T-helper 1 cell treated with Interleukin-12 subunit alpha and Interleukin-12 subunit beta and Interleukin-4 antibody, amounts not matched to agents 30 μg/mL and 1 μg/mL, for 36 hours (primary cell): ENCODE results near the gene NFASC.

Experiments used
- H3K27ac Mint-ChIP-seq: one replicate; pipeline ENCODE4 v1.8.0; 2021; ENCODE audit warnings: mild to moderate bottlenecking, mixed read lengths
- H3K27me3 Mint-ChIP-seq: one replicate; pipeline ENCODE4 v1.8.0; 2021; ENCODE audit warnings: low read depth, mixed read lengths
- H3K36me3 Mint-ChIP-seq: one replicate; pipeline ENCODE4 v1.8.0; 2021; ENCODE audit warnings: low read depth, mixed read lengths
- H3K4me1 Mint-ChIP-seq: one replicate; pipeline ENCODE4 v1.8.0; 2021; ENCODE audit warnings: low read depth, mixed read lengths
- H3K4me3 Mint-ChIP-seq: one replicate; pipeline ENCODE4 v1.8.0; 2021; ENCODE audit warnings: mild to moderate bottlenecking, moderate library complexity, mixed read lengths
- H3K9me3 Mint-ChIP-seq: one replicate; pipeline ENCODE4 v1.8.0; 2021; ENCODE audit warnings: mixed read lengths

Gene NFASC

DNA sequence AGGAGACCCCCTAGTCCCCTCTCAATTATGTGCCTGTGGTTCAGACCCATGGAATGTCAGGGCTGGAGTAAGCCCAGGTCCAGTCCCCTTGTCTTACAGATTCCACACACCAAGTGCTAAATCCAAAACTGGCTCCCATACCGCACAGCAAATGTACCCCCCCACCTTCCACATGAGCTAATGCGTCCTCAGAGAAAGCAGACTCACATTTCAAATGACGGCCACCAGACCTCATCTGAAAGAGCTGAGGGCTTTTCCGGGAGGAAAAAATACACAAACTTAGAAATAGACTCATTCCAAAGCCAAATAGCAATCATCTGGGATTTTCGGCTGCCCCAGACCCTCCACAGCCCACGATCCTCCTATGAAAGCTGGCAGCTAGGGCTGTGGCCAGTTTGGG is 159.6 kb downstream of the NFASC start:
- Mint-ChIP-seq H3K27me3 (no peaks in the 10 kb centered on the region), H3K36me3 (no peaks in the 10 kb centered on the region), H3K27ac (no peak overlapping the region), H3K4me3 (no peak overlapping the region), H3K9me3 (no peaks in the 10 kb centered on the region), H3K4me1 (no peaks in the 10 kb centered on the region)

DNA sequence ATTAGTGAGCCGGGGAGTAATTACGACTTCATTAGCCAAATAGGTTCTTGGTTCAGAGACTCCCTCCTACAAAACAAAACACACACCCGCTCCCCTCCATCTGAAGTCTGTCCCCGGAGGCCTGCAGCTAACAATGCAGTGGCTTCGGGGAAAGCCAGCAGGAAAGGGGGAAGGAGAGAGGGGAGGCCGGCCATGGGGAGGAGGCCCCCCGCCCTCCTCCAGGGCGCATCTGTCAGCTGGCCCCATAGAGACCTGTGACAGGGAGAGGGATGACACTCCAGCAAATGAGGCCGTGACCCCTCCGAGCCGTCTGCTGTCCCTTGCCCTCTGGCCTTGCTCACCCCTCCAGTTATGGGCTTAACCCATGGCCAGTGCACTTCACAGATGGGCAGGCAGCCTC is 160.2 kb downstream of the NFASC start:
- Mint-ChIP-seq H3K36me3 (no peaks in the 10 kb centered on the region), H3K27me3 (no peaks in the 10 kb centered on the region), H3K27ac (no peak overlapping the region), H3K4me3 (no peak overlapping the region), H3K4me1 (no peaks in the 10 kb centered on the region), H3K9me3 (no peaks in the 10 kb centered on the region)

DNA sequence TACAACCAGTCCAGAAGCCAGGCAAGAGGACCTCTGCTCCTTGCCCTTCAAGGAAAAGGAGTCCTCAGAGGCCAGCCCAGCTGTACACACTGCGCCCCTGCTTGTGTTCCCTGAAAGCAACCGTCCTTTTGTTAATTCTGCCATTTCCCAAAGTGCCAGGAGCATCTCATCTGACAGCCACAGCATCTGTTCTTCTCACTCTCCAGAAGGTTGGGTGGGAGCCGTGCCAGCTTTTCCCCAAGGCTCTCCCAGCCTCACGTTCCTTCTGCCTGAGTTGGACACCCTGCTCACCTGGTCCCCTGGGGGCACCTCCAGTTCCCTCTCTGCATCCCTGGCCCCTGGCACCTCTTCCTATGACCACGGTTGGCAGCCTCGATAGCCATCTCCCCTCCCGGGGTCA is 161.8 kb downstream of the NFASC start:
- Mint-ChIP-seq H3K4me3 (no peak overlapping the region), H3K36me3 (no peaks in the 10 kb centered on the region), H3K4me1 (no peaks in the 10 kb centered on the region), H3K27ac (no peak overlapping the region), H3K9me3 (no peaks in the 10 kb centered on the region), H3K27me3 (peaks cover 6% of the 10 kb centered on the region)

DNA sequence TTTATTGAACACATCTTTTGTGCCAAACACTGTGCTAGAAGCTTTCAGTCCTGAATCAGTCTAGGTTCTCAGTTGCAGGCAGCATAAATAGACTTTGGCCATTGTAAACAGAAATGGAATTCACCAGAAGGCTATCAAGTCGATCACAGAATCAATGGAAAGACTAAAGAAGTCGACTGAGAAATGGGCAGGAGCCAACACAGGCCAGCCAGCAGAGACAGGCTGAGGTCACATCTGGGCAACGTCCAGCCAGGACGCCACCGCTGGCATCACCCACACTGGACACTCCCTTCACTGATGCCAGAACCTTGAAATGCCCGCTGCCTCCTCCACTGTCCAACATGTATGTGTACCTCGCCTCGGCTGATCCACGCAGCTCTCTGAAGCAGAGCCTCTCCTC is 166.9 kb downstream of the NFASC start:
- Mint-ChIP-seq H3K27me3 (peaks cover 32% of the 10 kb centered on the region), H3K9me3 (no peaks in the 10 kb centered on the region), H3K36me3 (no peaks in the 10 kb centered on the region), H3K4me3 (no peak overlapping the region), H3K27ac (no peak overlapping the region), H3K4me1 (no peaks in the 10 kb centered on the region)

DNA sequence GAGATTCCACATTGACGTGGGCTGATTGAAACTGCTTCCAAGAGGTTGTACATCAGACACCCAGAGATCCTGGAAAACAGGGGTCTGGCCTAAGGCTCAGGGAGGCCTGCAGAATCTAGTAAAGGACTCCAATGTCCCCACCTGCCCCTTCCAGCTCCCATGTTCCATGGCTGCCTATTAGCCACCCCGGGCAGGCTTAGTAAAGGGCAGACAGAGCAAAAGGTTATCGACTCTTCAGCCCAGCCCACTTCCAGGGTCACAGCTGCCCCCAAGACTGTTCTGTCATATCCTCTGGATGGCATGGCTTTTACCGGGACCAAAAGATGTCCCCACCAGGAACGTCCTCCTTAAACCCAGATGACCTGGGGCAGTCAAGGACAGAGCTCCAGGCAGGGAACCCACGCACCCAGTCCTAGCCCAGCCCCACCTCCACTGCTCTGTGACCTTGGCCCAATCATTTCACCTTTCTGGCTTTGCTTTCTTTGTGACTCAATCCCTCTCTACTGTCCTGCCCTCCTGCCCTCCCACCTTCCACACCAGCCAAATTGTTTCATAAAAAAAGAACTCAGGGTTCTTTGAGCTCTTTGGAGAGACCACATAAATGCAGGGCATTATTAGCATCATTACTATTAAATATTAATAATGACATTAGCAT is 167.6 kb downstream of the NFASC start:
- H3K27ac Mint-ChIP-seq, result no peak overlapping the region
- H3K4me3 Mint-ChIP-seq, result no peak overlapping the region
- no peaks in the 10 kb centered on the region for H3K9me3 Mint-ChIP-seq
- no peaks in the 10 kb centered on the region for H3K4me1 Mint-ChIP-seq
- peaks cover 35% of the 10 kb centered on the region for H3K27me3 Mint-ChIP-seq
- no peaks in the 10 kb centered on the region for H3K36me3 Mint-ChIP-seq

DNA sequence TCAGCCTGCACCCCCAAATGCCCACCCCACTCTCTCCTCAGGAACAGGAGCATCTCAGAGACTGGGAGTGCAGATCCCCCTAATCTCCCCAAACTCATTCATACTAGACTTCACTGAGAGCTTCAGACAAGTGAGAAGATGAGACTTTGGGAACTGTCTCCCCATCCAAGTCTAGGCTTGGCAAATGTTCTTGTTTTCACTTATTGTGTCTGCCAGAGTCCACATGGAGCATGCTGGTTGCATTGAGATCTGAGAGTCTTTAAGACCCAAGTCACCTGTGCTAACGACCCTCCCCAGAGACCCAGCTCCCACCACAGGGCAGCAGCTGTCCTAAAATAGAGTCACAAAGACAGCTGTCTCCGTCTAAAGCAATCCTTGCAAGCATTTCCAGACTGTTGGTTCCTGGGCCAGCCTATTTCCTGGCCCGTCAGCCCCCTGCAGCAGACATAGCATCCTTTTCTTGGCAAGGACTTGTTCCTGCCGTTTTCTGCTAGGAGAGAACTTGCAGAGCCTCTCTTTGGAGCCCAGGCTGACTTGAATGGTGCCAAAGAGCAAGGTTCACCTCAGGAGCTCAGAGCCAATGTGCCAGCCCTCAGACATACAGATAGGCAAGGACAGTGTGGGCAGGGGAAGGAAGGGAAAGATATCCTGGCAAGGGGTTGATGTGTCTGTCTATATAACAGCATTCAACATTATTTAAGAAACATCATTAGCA is 170.5 kb downstream of the NFASC start:
- peaks cover 56% of the 10 kb centered on the region for H3K27me3 Mint-ChIP-seq
- no peaks in the 10 kb centered on the region for H3K36me3 Mint-ChIP-seq
- no peaks in the 10 kb centered on the region for H3K4me1 Mint-ChIP-seq
- H3K27ac Mint-ChIP-seq, result no peak overlapping the region
- no peaks in the 10 kb centered on the region for H3K9me3 Mint-ChIP-seq
- H3K4me3 Mint-ChIP-seq, result no peak overlapping the region

DNA sequence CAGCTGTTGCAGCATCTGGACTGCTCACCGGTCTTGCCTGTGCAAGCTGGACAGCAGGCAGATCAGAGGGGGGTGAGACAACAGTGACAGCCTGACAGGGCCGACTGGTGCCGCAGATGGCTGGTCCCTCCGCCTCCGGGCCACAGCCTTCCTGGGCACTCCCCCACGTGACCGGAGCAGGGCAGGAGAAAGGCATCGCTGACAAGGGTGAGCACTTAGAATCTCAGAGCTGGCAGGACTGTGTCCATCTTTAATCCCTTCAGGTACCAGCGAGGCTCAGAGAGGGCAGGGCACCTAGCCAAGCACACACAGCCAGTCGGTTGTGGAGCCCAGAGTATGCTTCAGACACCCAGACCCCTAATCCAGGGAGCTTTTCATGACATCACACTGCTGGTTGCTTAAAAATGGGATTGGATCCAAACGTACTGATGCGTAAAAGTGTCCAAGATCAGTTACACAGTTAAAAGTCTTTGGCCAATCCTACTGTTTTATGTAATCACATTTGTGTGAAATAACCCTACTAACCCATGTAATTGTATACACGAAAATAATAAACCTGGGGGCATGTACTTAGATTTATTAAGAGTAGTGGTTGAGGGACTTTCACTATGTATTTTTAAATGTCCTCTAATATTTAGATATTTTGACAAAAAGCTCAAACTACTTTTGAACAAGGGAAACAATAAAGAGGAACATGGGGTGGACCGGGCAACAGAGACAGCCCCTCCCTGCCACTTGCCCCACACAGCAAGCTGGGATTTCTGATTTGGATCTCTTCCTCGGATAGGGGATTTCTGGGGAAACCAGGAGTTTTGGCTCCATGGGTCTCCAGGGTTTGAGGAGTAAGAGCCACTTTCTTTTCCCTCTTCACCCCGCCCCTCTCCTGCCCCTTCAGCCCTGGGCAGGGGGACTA is 171.6 kb downstream of the NFASC start:
- H3K27ac Mint-ChIP-seq, result no peak overlapping the region
- no peaks in the 10 kb centered on the region for H3K9me3 Mint-ChIP-seq
- H3K36me3 Mint-ChIP-seq, result no peaks in the 10 kb centered on the region
- no peak overlapping the region for H3K4me3 Mint-ChIP-seq
- no peaks in the 10 kb centered on the region for H3K4me1 Mint-ChIP-seq
- peaks cover 51% of the 10 kb centered on the region for H3K27me3 Mint-ChIP-seq

DNA sequence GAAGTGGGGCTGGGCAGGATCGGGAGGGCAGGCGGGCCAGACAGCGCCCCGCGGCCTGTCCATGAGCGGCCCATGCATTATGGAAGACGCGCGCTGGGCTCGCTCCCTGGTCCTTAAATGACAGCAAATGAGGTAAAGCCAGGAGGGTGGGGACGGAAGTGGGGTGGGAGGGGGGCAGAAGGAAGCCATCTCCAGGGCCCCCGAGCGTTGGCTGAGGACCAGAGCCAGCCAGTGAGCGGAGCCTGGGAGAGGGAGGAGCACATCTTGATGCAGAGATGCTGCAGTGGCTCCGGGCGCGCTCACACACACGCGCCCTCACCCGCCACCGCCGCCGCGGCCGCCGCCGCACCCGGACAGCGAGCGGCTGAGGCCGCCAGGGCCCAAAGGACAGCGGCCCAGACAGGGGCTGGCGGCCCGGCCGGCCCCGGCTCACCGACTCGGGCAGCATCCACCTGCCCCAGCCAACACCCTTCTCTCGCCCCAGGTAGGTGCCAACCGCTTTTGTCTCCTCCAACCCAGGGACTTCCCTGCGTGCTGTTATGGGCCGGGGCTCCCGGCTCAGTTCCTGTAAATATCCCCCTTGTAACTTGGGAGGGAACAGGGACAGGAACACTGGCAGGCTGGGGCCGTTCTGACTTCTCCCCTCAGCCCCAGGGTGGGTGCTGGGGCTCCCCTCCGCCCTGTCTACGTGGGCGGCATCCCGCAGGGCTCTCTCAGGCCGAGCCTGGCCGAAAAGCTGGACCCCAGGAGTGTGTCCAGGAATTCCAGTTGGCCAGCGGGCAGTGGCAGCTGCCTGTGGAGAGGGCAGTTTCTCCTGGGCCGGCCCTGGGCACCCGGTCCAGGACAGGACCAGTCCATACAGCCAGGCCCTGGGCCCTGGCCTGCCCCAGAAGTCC is 172.5 kb downstream of the NFASC start, which contains the start of gene CNTN2:
Gene CNTN2 (plus strand): TSS at position 302 of the 896 bp plus-strand sequence. CDS start 9,974 bp downstream, outside the sequence.
- Mint-ChIP-seq H3K27me3 (peaks cover 56% of the 10 kb centered on the region), H3K36me3 (no peaks in the 10 kb centered on the region), H3K4me1 (no peaks in the 10 kb centered on the region), H3K4me3 (no peak within 1 kb of the TSS), H3K27ac (no peak within 1 kb of the TSS), H3K9me3 (no peaks in the 10 kb centered on the region)

DNA sequence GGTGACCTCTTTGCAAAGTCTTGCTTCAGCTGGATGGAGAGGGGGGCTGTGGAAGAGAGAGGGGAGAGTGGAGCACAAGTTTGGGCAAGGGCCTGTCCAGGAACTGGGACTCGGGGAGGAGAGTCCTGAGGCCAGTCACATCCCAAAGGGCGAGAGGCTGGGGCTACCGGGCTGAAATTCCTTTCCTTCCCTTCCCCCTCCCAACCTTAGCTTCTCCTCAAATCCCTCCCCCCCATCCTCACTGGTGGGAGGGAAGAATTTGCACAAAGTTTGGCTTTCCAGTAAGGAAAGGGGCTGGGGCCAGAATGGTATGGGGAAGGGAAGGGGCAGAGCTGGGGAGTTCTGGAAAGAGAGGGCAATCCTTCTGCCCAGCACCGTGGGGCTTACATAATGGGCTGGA is 173.2 kb downstream of the NFASC start:
- peaks cover 62% of the 10 kb centered on the region for H3K27me3 Mint-ChIP-seq

DNA sequence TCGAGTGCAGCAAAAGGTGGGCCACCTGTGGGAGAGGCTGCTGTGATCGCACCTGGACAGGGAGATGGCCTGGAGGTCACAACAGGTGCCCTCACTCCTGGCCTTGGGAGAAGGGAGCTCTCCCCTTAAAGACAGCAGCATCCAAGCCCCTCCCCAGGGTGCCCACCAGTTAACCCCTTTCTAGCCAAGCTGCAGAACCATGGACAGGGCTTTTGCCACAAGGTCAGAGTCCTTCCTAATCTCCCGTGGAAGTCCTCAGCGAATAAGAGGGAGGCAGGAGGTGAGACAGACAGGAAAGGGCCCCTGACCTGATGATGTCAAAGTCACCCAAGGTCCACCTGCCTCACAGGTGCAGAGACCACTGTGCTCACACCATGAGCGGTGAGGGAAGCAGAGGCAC is 174.1 kb downstream of the NFASC start:
- Mint-ChIP-seq H3K27ac (no peak overlapping the region), H3K36me3 (no peaks in the 10 kb centered on the region), H3K4me3 (no peak overlapping the region), H3K9me3 (no peaks in the 10 kb centered on the region), H3K4me1 (no peaks in the 10 kb centered on the region), H3K27me3 (peaks cover 60% of the 10 kb centered on the region)

More for the DNA sequence above, 173.2 kb downstream of the NFASC start:
- Mint-ChIP-seq H3K4me1 (no peaks in the 10 kb centered on the region), H3K36me3 (no peaks in the 10 kb centered on the region), H3K4me3 (no peak overlapping the region), H3K27ac (no peak overlapping the region), H3K9me3 (no peaks in the 10 kb centered on the region)

DNA sequence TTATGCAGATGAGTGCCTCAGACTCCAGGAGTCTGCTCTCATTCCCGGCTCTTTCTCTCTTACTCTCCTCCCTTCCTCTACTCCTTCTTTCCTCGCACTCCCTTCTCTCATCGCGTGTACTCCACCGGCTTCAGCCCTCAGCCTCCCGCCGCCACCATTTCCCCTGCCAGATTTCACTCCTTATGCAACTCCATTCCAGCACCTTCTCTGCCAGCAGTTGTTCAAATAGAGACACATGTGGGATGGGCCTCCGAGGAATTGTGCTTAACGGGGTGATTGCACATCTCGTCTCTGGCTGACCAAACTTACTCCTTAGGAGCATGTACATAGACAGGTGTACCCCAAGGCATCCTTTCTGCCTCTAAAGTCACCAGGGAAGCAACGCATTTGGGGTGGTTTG is 174.5 kb downstream of the NFASC start:
- H3K36me3 Mint-ChIP-seq, result no peaks in the 10 kb centered on the region
- H3K27ac Mint-ChIP-seq, result no peak overlapping the region
- H3K27me3 Mint-ChIP-seq, result peaks cover 56% of the 10 kb centered on the region
- H3K9me3 Mint-ChIP-seq, result no peaks in the 10 kb centered on the region
- no peak overlapping the region for H3K4me3 Mint-ChIP-seq
- H3K4me1 Mint-ChIP-seq, result no peaks in the 10 kb centered on the region

DNA sequence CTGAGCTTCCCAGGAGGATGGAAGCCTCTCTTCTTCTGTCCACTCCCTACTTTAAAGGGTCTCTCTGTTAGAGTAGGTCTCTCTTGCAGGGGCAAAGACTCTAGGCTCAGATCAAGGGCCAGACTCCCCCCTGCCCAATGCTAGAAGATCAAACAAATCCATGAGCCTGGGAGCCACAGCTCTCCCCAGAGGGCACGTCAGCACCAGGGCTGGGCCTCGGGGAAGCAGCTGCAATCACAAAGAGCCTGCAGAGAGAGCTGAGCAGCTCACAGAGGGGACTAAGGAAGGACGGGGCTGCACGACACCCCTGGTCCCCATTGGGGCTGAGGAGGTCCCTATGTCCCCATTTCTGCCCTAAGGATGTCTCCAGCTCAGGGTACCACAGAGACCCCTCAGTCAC is 176.2 kb downstream of the NFASC start:
- Mint-ChIP-seq H3K27ac (no peak overlapping the region), H3K36me3 (no peaks in the 10 kb centered on the region), H3K4me3 (no peak overlapping the region), H3K4me1 (no peaks in the 10 kb centered on the region), H3K27me3 (peaks cover 40% of the 10 kb centered on the region), H3K9me3 (no peaks in the 10 kb centered on the region)

DNA sequence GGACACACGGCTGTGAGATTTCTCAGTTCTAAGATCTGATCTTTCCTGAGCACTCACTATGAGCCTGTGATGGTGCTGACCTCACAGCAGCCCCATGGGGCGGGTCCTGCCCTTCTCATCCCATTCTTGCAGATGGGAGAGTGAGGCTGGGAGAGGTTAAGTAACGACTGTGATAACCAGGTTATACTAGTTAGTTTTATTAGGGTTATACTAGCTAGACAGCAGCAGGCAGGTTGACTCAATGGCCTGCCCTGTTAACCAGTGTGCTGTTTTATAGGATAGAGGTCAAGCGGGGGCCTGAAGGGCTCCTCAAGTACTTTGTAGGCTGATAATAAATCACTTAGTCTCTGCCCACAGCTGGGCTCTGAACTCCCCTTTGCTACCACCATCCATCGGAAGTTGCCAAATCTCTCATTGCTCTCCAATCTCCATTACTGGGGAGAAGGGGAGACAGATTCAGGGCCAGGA is 177.1 kb downstream of the NFASC start:
- Mint-ChIP-seq H3K9me3 (no peaks in the 10 kb centered on the region), H3K4me1 (no peaks in the 10 kb centered on the region), H3K4me3 (no peak overlapping the region), H3K36me3 (no peaks in the 10 kb centered on the region), H3K27ac (no peak overlapping the region), H3K27me3 (peaks cover 34% of the 10 kb centered on the region)

DNA sequence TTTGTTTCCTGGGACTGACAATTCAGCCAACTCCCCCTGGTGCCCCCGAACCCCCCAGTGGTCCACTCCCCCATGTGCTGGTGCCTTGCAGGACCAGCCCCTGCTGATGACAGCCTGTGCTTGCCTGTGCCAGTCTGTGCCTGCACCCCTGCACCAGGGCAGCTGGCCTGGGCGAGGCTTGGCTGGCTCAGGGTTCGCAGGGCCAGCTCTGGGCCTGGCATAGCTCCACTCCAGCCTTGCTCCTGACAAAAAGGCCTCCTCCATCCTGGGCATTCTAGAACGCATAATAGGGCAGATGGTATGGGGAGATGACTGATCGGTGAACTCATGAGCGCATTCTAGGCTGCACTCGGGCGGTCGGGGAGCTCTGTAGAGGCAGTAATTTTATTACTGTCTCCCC is 177.7 kb downstream of the NFASC start:
- no peak overlapping the region for H3K27ac Mint-ChIP-seq
- no peak overlapping the region for H3K4me3 Mint-ChIP-seq
- no peaks in the 10 kb centered on the region for H3K36me3 Mint-ChIP-seq

More for the DNA sequence above, 177.7 kb downstream of the NFASC start:
- no peaks in the 10 kb centered on the region for H3K4me1 Mint-ChIP-seq
- no peaks in the 10 kb centered on the region for H3K9me3 Mint-ChIP-seq
- peaks cover 33% of the 10 kb centered on the region for H3K27me3 Mint-ChIP-seq
